C4-2B (cell line): Measurements from ENCODE around the gene PMM1.

Source experiments
- ZFX ChIP-seq: fragments of 450-650 bp; IDR thresholded peaks from 2 replicates; pipeline ENCODE4 v1.6.1; 2017
- TF ChIP-seq, protein P1 (sequence below): fragments of 450-650 bp; conservative IDR thresholded peaks from 2 replicates; pipeline ENCODE4 v1.5.1; 2017; ENCODE audit warnings: mild to moderate bottlenecking

DNA sequence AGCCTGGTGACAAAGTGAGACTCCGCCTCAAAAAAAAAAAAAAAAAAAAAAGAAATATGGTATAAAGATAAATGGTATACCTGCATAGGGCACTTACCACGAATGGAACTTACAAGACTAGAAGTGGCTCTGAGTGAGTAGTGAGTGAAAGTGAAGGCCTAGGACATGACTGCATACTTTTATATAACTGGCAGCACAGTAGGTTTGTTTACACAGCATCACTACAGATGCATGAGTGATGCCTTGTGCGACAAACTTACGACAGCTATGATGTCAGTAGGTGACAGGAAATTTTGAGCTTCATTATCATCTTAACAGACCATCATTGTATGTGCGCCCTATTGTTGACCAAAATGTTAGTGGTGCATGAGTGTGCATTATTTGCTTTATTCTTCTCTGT is 49.1 kb upstream of the PMM1 start:
- TF ChIP-seq, protein P1, sequence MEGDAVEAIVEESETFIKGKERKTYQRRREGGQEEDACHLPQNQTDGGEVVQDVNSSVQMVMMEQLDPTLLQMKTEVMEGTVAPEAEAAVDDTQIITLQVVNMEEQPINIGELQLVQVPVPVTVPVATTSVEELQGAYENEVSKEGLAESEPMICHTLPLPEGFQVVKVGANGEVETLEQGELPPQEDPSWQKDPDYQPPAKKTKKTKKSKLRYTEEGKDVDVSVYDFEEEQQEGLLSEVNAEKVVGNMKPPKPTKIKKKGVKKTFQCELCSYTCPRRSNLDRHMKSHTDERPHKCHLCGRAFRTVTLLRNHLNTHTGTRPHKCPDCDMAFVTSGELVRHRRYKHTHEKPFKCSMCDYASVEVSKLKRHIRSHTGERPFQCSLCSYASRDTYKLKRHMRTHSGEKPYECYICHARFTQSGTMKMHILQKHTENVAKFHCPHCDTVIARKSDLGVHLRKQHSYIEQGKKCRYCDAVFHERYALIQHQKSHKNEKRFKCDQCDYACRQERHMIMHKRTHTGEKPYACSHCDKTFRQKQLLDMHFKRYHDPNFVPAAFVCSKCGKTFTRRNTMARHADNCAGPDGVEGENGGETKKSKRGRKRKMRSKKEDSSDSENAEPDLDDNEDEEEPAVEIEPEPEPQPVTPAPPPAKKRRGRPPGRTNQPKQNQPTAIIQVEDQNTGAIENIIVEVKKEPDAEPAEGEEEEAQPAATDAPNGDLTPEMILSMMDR, result no peak
- no peak for TF ChIP-seq ZFX
